Activated gamma-delta T cell treated with Interleukin-2 at 50 U/mL for 16 hours (primary cell): Measurements from ENCODE around the gene RPS6KA3.
"Not testable (repeated sequence)": the region's sequence is repeated elsewhere in the genome, so short reads cannot be mapped to it uniquely, and the experiment has no call there.

Experiments used
- DNase-seq: peaks from one replicate; pipeline ENCODE4 v3.0.0-alpha.2; 2020

Gene RPS6KA3

DNA sequence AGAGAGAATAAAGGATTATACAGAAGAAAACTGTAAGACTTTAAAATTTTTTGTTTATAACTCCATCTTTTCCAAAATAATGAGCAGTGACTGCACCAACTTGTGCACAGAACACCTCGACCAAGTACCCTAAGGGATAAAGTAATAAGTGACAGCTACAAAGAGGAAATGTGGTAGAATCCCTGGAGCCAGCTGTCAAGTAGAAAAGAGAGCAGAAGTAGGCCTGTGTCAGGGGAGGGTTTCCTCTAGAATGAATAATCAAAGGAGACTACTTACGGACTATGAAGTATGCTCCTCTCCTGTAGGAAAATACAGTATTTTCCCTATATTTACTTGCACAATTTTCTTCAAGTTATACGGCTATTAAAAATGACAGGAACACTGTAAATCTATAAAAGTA lies 126.3 kb downstream of the RPS6KA3 start:
- no peak for DNase-seq

DNA sequence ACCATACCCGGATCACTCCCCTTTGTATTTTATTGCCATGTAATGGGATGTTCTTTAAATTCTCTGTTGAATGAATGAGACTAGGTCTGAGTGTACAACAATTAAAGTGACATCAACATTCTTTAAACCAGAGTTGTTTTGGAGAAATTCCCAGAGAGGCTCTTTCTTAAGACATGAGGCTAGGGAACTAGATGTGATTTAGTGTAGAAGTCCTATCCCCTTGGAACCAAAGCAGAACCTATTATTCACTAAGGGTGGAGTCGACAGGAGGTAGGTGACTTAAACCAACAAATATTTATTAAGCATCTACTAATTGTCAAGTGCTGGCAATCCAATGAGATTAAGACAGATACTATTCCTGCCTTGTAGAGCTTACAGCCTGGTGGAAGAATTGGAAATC lies 126.7 kb downstream of the RPS6KA3 start:
- no peak for DNase-seq

DNA sequence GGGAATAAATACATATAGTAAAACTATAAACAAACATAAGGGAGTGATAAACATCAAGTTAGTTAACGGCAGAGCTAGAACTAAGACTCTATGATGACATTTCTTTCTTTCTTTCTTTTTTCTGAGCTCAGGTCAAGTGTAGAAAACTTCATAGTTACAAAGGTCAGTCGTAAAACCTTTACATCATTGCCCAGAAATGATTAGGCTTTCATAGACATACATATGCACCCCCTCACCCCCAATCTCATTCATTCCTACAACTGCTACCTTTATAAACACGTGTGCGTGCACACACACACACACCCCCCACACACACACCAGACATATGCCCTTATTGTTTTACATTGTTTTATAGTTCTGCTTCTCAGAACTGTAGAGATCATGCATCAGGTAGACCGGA lies 130.8 kb downstream of the RPS6KA3 start:
- no peak for DNase-seq

DNA sequence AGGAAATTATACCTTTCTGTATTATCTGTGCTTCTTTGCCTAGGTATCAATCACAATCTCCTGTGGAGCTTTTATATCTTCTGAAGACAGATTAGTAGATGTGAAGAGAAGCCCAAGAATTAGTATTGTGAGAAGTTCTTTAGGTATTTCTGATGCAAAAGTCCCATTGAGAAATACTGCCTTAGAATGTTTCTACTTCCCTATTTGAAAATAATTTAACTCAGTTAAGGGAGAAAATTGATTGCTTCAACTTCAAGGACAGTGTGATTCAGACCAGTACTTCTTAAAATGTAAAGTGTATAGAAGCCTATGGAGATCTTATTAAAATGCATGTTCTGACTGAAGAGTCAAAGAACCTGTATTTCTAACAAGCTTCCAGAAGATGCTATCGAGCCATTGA lies 134.0 kb downstream of the RPS6KA3 start:
- no peak for DNase-seq

DNA sequence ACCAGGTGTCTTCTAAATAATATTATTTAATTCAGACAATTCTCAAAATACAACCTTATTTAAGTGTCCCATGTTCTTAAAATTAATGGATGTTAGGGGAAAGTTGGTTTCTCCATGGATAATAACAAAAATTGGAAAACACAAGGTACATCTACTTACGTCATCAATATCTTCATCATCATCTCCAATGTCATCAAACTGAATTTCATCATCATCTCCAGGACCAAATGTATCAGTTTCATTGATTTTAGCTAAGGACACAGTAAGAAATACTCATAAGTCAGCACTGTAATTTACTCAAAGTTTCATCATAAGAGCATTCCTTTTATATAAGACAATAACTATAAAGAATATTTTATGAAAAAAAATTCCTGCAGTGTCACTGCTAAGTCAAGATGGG lies 136.4 kb downstream of the RPS6KA3 start:
- DNase-seq: no peak

DNA sequence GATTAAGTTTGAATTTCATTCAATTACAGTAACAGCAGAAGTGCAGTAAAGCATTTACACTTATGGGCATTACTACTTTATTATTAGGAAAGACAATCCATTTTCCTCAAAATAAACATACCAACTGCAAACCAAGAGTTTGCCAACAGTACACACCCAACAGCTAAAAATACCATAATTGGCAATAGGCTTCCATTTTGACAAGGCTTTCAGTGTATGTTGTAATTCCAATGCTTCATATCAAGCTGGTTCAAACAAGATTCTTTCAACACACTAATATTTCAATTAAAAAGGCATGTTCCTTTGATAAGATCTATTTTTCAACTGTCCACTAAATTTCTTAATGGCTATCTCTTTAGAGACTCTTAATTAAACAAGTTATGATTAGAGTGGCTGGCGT lies 137.2 kb downstream of the RPS6KA3 start:
- no peak for DNase-seq

DNA sequence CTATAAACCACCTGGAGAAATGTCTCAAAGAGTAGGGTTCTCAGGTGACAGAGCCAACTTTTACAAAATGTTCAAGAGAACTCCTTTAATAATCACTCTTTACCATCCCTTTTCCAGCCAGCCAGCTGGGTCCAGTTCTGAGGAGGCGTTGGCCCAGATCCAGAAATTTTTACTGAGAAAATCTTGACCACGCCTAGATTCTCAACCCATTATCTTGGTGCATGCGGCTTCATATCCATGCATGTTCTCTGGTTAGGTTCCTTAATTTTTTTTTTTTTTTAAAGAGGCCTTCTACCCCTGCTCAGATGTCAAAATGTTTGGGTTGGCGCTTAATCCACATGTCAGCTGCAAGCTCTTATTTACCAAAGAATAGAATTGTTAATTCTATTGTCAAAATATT lies 138.0 kb downstream of the RPS6KA3 start:
- no peak for DNase-seq

DNA sequence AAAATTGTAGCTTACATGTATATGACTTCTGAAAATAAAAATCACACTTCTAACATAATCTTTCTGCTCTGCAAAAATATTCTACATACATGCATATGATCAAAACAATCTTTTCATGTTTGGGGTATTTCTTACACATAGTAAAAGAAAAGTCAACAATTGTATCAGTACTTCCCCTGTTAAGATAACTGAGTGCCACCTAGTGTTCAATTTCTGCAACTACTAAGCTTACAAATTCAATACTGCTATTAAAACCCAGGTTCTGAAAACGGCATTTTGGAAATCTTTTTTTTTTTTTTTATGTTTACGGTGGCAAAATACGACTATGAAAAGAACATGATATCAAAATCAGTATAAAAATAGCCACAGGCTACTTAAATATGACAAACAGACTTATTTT lies 139.3 kb downstream of the RPS6KA3 start:
- not testable (repeated sequence) for DNase-seq

DNA sequence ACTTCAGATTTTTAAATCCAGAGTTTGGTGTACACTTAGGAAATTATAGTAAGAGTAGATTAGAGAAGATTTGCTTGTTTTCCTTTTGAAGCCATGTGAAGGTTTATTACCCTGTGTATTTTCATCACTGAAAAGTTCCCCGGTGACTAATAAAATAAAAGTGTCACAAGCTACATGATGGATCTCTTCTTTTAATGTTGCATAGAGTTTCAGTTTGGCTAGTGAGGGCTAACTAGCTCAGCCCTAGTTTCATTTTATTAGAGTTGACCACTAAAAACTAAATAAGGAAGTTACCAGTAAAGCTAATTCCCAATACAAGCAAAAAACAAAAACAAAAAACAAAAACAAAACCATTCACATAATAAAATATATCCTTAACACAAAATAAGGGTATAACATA lies 139.9 kb downstream of the RPS6KA3 start:
- DNase-seq: not testable (repeated sequence)

DNA sequence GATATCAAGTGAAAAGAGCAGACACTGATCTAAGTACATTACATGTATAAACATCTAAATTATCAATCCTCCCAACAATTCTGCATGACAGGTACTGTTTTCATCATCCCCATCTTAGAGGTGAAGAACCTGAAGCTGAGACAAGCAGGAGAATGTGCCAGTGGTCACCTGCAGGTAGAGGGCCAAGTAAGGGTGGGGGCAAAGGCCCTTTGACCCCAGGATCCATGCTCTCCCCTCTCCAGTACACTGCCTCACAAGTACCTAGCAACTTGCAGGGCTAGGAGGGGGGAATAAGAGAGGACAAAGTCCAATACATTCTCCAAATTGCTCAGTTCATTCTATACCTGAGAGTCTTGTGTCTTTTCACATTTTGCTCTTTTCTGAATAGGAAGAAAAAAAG lies 141.7 kb downstream of the RPS6KA3 start:
- DNase-seq: no peak

DNA sequence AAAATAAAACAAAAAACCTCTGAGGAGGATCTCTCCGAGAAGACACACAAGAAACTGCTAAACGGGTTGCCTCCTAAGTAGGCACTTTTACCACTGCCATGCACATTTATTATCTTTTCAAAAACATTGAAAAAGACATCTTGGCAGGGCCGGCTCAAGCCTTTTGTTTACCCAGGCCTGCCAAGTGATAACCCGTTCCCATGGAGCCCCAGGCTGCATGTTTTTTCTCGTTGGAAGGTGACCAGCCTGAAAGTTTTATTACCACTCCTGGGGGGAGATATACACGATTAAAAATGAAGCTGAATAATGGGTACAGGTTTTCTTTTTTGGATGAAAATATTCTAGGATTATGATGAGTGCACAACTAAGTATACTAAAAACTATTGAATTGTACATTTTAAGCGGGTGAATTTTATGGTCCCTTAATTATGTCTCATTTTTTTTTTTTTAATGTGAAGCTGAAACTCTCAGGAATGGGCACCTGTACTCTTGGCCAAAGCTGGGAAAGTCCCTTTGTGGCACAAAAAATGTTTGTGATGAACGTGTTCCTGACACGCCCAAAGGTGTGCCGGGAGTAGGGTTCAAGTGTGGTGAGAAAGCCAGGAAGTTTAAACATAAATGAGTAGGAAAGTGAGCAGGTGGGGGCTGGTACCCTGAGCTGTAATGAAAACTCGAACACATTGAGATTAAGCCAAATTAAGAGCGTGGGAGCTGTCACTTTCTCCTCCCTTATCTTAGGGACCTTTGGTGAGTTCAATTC lies 148.5 kb downstream of the RPS6KA3 start:
- DNase-seq: no peak

DNA sequence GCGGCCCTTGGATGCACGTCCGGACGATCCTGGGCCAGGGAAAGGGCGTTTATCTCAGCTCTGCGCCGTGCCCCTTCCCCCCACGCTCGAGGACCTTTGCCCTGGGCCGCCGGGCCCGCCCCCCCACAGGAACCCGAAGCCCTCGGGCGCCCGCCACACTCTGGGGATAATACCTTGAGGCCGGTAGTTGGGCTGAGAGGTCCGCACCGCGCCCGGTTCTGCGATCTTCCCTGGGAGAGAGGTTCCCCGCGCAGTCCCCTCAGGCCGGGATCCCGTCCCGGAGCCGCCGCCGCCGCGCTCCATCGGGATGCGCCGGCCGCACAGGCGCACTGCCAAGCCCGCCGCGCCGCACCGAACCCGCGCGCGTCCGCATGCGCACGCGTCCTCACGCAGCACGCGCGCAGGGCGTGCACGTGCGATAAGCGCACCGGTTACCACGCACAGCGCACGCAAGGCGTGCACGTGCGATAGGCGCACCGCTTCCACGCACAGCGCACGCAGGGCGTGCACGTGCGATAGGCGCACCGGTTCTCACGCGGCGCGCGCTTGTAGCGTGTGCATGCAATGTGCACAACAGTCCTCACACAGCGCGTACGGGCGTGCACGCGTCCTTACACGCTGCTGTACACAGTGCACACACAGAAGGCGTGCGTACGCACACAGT lies 150.0 kb downstream of the RPS6KA3 start, which contains the start of gene MAP7D2:
TSS of gene MAP7D2 (minus strand) at position 331 of the 664 bp plus-strand sequence. CDS start at position 303, 28 bp downstream.
- DNase-seq: no peak

DNA sequence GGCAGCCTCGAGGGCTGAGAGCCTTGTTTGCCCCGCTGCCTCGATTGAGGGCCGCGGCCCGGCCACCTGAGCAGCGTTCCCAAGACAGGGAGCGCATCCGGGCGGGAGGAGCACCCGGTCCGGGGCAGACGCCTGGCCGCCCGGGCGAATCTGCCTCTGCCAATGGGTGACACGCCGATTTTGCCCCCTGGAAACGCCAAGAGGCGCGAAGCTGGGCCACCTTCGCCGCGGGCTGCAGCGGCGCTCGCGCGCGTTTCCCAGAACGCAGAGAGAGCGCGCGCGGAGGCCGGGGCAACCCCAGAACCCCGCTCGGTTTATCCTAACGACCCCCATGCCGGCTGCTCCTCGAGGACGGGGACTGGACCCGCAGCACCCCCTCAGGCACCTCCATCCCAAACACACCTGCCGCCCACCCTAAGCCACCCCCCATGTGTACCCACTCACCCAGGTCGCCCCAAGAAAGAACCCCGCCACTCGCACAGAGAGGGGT lies 150.6 kb downstream of the RPS6KA3 start:
- DNase-seq: no peak

DNA sequence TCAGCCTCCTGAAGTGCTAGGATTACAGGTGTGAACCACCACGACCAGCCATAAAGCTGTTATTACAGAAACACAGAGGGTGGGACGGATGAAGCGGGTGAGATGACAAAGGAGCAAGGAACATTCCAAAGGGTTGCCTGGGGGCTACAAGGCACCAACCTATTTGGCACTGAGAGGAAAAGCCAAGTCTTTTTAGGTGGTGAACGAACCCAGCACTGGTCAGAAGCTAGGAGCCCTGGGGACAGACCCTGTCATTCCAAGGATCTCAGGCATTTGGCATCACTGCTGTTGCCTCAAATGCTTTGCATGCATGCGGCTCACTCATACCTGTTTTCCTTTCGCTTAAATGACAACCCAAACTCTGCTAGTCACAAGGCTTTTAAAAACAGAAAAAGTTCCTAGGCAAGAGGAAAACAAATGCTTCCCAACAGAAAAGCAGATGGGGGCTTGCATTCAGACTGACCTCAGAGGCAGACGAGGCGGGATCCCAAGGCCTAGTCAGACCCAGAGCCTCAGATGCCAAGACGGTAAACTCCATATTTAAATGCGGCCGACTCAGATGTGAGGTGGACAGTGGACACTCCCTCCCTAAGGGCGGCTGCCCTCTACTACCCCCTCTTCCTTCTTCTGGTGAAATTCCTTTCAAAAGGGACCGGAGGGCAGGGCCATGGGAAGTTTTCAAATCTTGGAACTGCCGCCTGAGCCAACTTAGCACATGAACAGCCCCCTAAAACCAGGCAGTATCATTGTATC lies 154.5 kb downstream of the RPS6KA3 start:
- DNase-seq: no peak

DNA sequence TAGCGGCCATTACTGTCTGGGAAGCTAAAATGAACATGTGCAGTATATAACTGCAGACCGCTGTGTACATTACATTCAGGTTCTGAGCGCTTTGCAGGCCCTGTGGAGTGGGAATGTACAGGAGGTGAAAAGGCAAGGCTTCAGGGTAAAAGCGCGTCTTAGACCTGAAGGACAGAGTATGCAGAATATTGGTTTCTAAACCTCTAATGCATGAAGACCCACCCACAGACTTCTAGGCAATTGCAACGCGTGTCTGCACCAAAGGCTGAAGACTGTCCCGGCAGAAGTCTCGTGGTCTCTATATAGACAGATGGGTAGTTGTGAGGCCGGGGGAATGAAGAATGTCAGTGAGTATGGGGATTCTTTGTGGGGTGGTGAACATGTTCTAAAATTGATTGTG lies 155.4 kb downstream of the RPS6KA3 start:
- no peak for DNase-seq

DNA sequence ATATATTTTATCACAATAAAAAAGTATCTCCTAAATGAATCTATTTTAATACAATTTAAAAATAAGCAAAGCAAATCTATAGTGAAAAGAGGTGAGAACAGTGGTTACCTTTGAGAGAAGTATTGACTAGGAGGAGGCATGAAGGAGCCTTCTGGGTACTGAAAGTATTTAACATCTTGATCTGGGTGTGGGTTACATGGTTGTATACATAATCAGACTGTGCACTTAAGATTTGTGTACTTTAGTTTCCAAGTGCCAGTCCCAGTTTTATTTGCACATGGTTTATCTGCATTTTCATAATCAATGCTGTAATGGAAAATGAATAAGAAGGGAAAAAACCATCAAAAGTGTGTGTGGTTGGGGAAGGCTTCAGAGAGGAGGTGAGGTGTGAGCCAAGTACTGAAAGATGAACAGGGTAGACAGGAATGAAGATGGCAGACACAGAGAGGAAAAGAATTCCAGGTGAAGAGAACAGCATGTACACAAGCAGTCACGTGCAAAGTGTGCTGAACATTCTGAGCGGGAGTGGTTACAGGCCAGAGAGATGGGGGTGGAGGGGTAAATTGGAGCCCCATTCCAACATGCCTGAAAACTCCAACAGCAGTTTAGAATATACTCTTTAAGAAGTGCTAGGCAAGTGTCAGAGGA lies 164.7 kb downstream of the RPS6KA3 start:
- DNase-seq: no peak
